PFSK-1 (cell line): Measurements from ENCODE around the gene CYSLTR2.

ENCODE experiments used
- FOXP2 ChIP-seq: optimal IDR thresholded peaks from 2 replicates; pipeline ENCODE3; 2011; ENCODE audit warnings: borderline replicate concordance, control low read depth, inconsistent platforms; ENCODE audit not compliant: insufficient read depth; ENCODE audit errors: extremely low read length, extremely low read depth
- POLR2AphosphoS5 ChIP-seq: IDR thresholded peaks from 2 replicates; pipeline ENCODE4 v1.6.1; 2012; ENCODE audit warnings: low read depth, mild to moderate bottlenecking, control low read depth, low read length, moderate library complexity
- SIN3A ChIP-seq: IDR thresholded peaks from 2 replicates; pipeline ENCODE4 v1.6.1; 2012; ENCODE audit warnings: mild to moderate bottlenecking, low read length, moderate library complexity, borderline replicate concordance; ENCODE audit not compliant: insufficient read depth
- TAF1 ChIP-seq: IDR thresholded peaks from 2 replicates; pipeline ENCODE4 v1.6.1; 2012; ENCODE audit warnings: low read length, control low read depth, borderline replicate concordance; ENCODE audit not compliant: insufficient read depth
- TF ChIP-seq, protein P1 (sequence below), 2 experiments: IDR thresholded peaks; 2 replicates each; pipeline versions ENCODE4 v1.6.1 to v1.8.0; 2011 to 2012; ENCODE audit warnings: low read depth in 2 of 2, low read length in 2 of 2, control low read depth in 1 of 2, inconsistent platforms in 1 of 2, mild to moderate bottlenecking in 1 of 2, moderate library complexity in 1 of 2; ENCODE audit not compliant: insufficient read depth in 1 of 2

CYSLTR2 gene

DNA sequence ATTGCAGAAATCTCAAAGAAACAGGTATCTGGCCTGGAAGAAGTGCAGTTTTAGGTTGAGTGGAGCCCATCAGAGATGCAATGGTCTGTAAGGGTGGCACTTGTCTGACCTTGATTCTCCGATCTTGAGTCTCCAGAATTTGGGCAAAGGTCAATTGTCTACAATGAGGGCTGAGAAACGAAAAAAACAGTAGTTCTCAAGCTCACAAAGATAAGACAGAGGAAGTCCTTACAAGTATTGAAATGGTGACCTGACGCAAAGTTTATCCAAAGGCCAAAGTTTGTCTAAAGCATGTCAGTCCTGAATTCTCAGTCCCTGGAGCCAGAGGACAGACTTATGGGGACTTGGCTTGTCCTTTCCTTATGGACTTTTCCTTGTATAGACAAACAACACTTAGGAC, 40.3 kb downstream of the CYSLTR2 start:
- TF ChIP-seq FOXP2 (no peak), POLR2AphosphoS5 (no peak), TAF1 (no peak), SIN3A (no peak)
- TF ChIP-seq, protein P1, sequence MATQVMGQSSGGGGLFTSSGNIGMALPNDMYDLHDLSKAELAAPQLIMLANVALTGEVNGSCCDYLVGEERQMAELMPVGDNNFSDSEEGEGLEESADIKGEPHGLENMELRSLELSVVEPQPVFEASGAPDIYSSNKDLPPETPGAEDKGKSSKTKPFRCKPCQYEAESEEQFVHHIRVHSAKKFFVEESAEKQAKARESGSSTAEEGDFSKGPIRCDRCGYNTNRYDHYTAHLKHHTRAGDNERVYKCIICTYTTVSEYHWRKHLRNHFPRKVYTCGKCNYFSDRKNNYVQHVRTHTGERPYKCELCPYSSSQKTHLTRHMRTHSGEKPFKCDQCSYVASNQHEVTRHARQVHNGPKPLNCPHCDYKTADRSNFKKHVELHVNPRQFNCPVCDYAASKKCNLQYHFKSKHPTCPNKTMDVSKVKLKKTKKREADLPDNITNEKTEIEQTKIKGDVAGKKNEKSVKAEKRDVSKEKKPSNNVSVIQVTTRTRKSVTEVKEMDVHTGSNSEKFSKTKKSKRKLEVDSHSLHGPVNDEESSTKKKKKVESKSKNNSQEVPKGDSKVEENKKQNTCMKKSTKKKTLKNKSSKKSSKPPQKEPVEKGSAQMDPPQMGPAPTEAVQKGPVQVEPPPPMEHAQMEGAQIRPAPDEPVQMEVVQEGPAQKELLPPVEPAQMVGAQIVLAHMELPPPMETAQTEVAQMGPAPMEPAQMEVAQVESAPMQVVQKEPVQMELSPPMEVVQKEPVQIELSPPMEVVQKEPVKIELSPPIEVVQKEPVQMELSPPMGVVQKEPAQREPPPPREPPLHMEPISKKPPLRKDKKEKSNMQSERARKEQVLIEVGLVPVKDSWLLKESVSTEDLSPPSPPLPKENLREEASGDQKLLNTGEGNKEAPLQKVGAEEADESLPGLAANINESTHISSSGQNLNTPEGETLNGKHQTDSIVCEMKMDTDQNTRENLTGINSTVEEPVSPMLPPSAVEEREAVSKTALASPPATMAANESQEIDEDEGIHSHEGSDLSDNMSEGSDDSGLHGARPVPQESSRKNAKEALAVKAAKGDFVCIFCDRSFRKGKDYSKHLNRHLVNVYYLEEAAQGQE (IDR thresholded peaks at IDR 0.05; ENCODE audit: insufficient read depth in 1 of 2, low read depth in 2 of 2, low read length in 2 of 2) = no peak

DNA sequence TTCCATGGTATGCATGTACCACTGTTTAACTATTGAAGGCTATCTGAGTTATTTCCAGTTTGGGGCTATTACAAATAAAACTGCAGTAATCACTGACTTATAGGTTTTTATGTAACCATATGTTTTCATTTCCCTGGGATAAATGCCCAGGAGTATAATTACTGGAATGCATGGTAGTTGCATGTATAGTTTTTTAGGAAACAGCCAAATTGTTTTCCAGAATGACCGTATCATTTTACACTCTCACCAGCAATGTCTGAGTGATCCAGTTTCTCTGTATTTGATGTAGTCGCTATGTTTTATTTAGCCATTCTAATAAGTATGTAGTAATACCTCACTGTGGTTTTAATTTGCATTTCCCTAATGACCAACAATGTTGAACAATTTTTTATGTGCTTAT, 42.0 kb downstream of the CYSLTR2 start:
- TF ChIP-seq TAF1 = no peak
- no peak for TF ChIP-seq POLR2AphosphoS5
- TF ChIP-seq SIN3A = no peak
- TF ChIP-seq, protein P1 (IDR thresholded peaks at IDR 0.05; ENCODE audit: insufficient read depth in 1 of 2, low read depth in 2 of 2, low read length in 2 of 2) = no peak

DNA sequence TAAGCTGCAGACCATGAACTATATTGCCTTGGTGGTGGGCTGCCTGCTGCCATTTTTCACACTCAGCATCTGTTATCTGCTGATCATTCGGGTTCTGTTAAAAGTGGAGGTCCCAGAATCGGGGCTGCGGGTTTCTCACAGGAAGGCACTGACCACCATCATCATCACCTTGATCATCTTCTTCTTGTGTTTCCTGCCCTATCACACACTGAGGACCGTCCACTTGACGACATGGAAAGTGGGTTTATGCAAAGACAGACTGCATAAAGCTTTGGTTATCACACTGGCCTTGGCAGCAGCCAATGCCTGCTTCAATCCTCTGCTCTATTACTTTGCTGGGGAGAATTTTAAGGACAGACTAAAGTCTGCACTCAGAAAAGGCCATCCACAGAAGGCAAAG, 53.7 kb downstream of the CYSLTR2 start:
- no peak for TF ChIP-seq TAF1
- TF ChIP-seq SIN3A = no peak
- no peak for TF ChIP-seq POLR2AphosphoS5
- TF ChIP-seq, protein P1 (IDR thresholded peaks at IDR 0.05; ENCODE audit: insufficient read depth in 1 of 2, low read depth in 2 of 2, low read length in 2 of 2) = no peak
- no peak for TF ChIP-seq FOXP2

DNA sequence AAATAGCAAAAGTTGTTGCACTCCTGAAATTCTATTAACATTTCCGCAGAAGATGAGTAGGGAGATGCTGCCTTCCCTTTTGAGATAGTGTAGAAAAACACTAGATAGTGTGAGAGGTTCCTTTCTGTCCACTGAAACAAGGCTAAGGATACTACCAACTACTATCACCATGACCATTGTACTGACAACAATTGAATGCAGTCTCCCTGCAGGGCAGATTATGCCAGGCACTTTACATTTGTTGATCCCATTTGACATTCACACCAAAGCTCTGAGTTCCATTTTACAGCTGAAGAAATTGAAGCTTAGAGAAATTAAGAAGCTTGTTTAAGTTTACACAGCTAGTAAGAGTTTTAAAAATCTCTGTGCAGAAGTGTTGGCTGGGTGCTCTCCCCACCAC, 55.0 kb downstream of the CYSLTR2 start:
- TF ChIP-seq FOXP2 (no peak), TAF1 (no peak), POLR2AphosphoS5 (no peak), SIN3A (no peak)
- TF ChIP-seq, protein P1 (IDR thresholded peaks at IDR 0.05; ENCODE audit: insufficient read depth in 1 of 2, low read depth in 2 of 2, low read length in 2 of 2) = no peak

DNA sequence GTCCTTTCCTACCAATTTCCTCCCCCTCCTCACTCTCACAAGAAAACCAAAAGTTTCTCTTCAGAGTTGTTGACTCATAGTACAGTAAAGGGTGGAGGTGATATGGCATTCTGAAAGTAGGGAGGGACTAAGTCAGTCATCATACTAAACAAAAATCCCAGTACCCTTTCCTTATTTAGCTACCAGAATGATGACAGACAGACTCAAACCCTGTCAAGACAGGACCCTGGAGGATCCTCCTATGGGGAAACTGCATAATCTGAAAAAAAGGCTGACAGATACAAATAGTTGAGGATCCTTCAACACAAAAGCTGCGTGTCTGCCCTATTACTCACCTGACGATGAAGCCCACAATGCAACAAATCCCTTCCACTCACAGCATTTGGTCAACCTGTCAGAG, 55.5 kb downstream of the CYSLTR2 start:
- TF ChIP-seq POLR2AphosphoS5 (no peak), TAF1 (no peak), FOXP2 (no peak), SIN3A (no peak)
- TF ChIP-seq, protein P1 (IDR thresholded peaks at IDR 0.05; ENCODE audit: insufficient read depth in 1 of 2, low read depth in 2 of 2, low read length in 2 of 2) = no peak
